Measurements from ENCODE around the gene THAP4.

The THAP4 gene

GRCh38 chr2:241660593-241661213 lies 23.7 kb upstream of the THAP4 start:
- peaks cover 62% of the 10 kb centered on the region for H3K36me3 ChIP-seq (ENCODE audit: insufficient read depth, low read length)
- H3K9me3 ChIP-seq (ENCODE audit: insufficient read depth, low read length, severe bottlenecking), result no peaks in the 10 kb centered on the region
- no peak overlapping the region for H3K27ac ChIP-seq (ENCODE audit: low read length)
- no peaks in the 10 kb centered on the region for H3K4me1 ChIP-seq (ENCODE audit: insufficient read depth, low read length)
- DNase-seq (no peak), ATAC-seq (ENCODE audit: insufficient read depth, low read depth) (no peak)
- H3K79me2 ChIP-seq (ENCODE audit: insufficient read depth, low read length), result no peaks in the 10 kb centered on the region
- no peak overlapping the region for H2AFZ ChIP-seq (ENCODE audit: low read depth, low read length)
- H3K4me2 ChIP-seq (ENCODE audit: insufficient read depth, low read length), result no peak overlapping the region
- TF ChIP-seq, protein P1, sequence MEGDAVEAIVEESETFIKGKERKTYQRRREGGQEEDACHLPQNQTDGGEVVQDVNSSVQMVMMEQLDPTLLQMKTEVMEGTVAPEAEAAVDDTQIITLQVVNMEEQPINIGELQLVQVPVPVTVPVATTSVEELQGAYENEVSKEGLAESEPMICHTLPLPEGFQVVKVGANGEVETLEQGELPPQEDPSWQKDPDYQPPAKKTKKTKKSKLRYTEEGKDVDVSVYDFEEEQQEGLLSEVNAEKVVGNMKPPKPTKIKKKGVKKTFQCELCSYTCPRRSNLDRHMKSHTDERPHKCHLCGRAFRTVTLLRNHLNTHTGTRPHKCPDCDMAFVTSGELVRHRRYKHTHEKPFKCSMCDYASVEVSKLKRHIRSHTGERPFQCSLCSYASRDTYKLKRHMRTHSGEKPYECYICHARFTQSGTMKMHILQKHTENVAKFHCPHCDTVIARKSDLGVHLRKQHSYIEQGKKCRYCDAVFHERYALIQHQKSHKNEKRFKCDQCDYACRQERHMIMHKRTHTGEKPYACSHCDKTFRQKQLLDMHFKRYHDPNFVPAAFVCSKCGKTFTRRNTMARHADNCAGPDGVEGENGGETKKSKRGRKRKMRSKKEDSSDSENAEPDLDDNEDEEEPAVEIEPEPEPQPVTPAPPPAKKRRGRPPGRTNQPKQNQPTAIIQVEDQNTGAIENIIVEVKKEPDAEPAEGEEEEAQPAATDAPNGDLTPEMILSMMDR (IDR thresholded peaks at IDR 0.05; ENCODE audit: borderline replicate concordance, extremely low read depth, low read length, poor library complexity, severe bottlenecking), result no peak
- no peak for TF ChIP-seq EZH2 (IDR thresholded peaks at IDR 0.05; ENCODE audit: borderline replicate concordance, low read depth, low read length, severe bottlenecking)
- H3K4me3 ChIP-seq (ENCODE audit: low read depth in 1 of 2, low read length in 2 of 2), result no peak overlapping the region
- H3K9ac ChIP-seq (ENCODE audit: low read depth, low read length), result no peak overlapping the region
- H3K27me3 ChIP-seq (ENCODE audit: insufficient read depth, low read length, poor library complexity), result no peaks in the 10 kb centered on the region
- peaks cover 11% of the 10 kb centered on the region for H4K20me1 ChIP-seq (ENCODE audit: insufficient read depth, low read length)

DNA sequence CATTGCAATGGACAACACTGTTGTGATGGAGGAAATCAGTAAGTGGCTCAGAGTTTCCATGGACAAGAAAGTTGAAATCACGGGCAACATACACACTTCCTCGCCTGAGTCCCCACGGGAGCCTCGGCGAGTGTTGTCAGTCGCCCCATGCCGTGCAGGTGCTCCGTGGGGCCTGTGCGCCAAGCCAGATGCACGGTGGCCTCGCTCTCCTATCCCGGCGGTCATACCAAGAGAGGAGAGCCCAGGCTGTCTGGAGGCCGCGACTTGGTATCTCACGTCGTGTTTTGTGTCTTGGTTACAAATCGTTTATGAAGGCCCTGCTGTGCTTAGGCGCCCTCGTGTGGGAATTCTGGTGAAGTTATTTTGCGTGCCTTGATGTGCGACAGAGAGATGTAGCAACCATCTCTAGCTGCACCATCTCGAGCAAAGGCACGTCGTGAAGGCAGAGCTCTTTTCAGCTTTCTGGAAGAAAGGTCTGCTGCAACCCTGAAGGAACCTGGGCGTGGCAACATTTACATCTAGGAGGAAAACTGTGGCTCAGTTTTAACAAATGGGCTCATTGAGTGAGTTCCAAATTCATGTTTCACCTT lies 22.3 kb upstream of the THAP4 start:
- peak; percentile 54; the same call in 1 of the 3 replicates for ATAC-seq (ENCODE audit: insufficient read depth, low read depth)
- peaks cover 15% of the 10 kb centered on the region for H4K20me1 ChIP-seq (ENCODE audit: insufficient read depth, low read length)
- peak; percentile 53 for DNase-seq
- peaks cover 76% of the 10 kb centered on the region for H3K36me3 ChIP-seq (ENCODE audit: insufficient read depth, low read length)
- no peak for TF ChIP-seq EZH2 (IDR thresholded peaks at IDR 0.05; ENCODE audit: borderline replicate concordance, low read depth, low read length, severe bottlenecking)
- TF ChIP-seq, protein P1 (IDR thresholded peaks at IDR 0.05; ENCODE audit: borderline replicate concordance, extremely low read depth, low read length, poor library complexity, severe bottlenecking), result peak; percentile 73
- no peaks in the 10 kb centered on the region for H3K9me3 ChIP-seq (ENCODE audit: insufficient read depth, low read length, severe bottlenecking)
- no peak overlapping the region for H2AFZ ChIP-seq (ENCODE audit: low read depth, low read length)
- no peak overlapping the region for H3K4me3 ChIP-seq (ENCODE audit: low read depth in 1 of 2, low read length in 2 of 2)
- no peaks in the 10 kb centered on the region for H3K79me2 ChIP-seq (ENCODE audit: insufficient read depth, low read length)
- no peaks in the 10 kb centered on the region for H3K27me3 ChIP-seq (ENCODE audit: insufficient read depth, low read length, poor library complexity)
- H3K4me2 ChIP-seq (ENCODE audit: insufficient read depth, low read length), result no peak overlapping the region
- no peak overlapping the region for H3K9ac ChIP-seq (ENCODE audit: low read depth, low read length)
- H3K4me1 ChIP-seq (ENCODE audit: insufficient read depth, low read length), result no peaks in the 10 kb centered on the region
- H3K27ac ChIP-seq (ENCODE audit: low read length), result no peak overlapping the region

DNA sequence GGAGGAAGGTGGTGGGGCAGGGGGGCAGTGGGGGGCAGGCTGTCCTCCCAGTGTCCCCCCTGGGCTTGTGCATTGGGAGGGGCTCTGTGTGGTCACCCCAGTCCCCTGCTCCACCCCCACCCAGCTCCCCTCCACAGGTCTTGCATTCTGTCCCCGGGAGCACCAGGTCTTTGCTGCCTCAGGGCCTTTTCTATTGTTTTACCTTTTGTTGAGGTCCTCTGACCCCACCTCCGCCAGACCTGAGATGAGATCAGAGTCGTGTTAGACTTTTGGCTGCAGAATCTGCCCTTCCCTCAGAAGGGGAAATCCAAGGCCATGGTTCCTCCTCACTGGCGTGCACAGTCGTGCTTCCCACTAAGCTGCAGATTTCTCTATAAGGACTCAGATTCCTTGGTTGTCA lies 21.3 kb upstream of the THAP4 start:
- Histone ChIP-seq H3K4me3 (ENCODE audit: low read depth in 1 of 2, low read length in 2 of 2) (no peak overlapping the region), H3K4me2 (ENCODE audit: insufficient read depth, low read length) (no peak overlapping the region), H4K20me1 (ENCODE audit: insufficient read depth, low read length) (peaks cover 17% of the 10 kb centered on the region), H3K4me1 (ENCODE audit: insufficient read depth, low read length) (no peaks in the 10 kb centered on the region), H3K9ac (ENCODE audit: low read depth, low read length) (no peak overlapping the region), H3K27me3 (ENCODE audit: insufficient read depth, low read length, poor library complexity) (no peaks in the 10 kb centered on the region), H3K9me3 (ENCODE audit: insufficient read depth, low read length, severe bottlenecking) (no peaks in the 10 kb centered on the region), H3K79me2 (ENCODE audit: insufficient read depth, low read length) (0 out of 2 replicates have a peak, but pooled peaks cover 2% of the 10 kb centered on the region), H3K27ac (ENCODE audit: low read length) (no peak overlapping the region), H2AFZ (ENCODE audit: low read depth, low read length) (no peak overlapping the region), H3K36me3 (ENCODE audit: insufficient read depth, low read length) (peaks cover 84% of the 10 kb centered on the region)
- ATAC-seq (ENCODE audit: insufficient read depth, low read depth) (no peak), DNase-seq (no peak)
- no peak for TF ChIP-seq EZH2 (IDR thresholded peaks at IDR 0.05; ENCODE audit: borderline replicate concordance, low read depth, low read length, severe bottlenecking)
- TF ChIP-seq, protein P1 (IDR thresholded peaks at IDR 0.05; ENCODE audit: borderline replicate concordance, extremely low read depth, low read length, poor library complexity, severe bottlenecking), result no peak

Measured in DND-41 (cell line).